Measurements from ENCODE around the gene ST7L. TPM values are rescaled to one million over a fixed set of nuclear protein-coding genes. Genes with fewer than 3 reads are reported as not detected.

ST7L gene
- 10.6 and 11.5 TPM in 2 replicates for polyA plus RNA-seq (2013)

GRCh38 chr1:112618721-112619517 lies at the start of gene ST7L:
ST7L (minus strand) TSS chr1:112619141; CDS start chr1:112619113, 28 bp downstream.
- peak within 1 kb of the TSS; percentile 89 for H3K27ac ChIP-seq (ENCODE audit: low read depth, low read length)
- DNase-seq = peak; percentile 60 to 72
- H2AK5ac ChIP-seq (ENCODE audit: low read length) = peak within 1 kb of the TSS; percentile 98
- peak within 1 kb of the TSS; percentile 98 for H3K4ac ChIP-seq (ENCODE audit: low read depth, low read length)
- H3K27me3 ChIP-seq (ENCODE audit: insufficient read depth, low read length) = no peaks in the 10 kb centered on the region
- H3K4me1 ChIP-seq (ENCODE audit: control insufficient read depth in 1 of 2, insufficient read depth in 2 of 2, low read length in 2 of 2) = peaks cover 0 to 2% of the 10 kb centered on the region in 2 experiments
- H3K4me2 ChIP-seq (ENCODE audit: low read length) = peak within 1 kb of the TSS; percentile 95
- peak within 1 kb of the TSS; percentile 99 for H3K9ac ChIP-seq (ENCODE audit: low read length)
- peak within 1 kb of the TSS; percentile 99 for H4K91ac ChIP-seq (ENCODE audit: low read depth, low read length)
- peak within 1 kb of the TSS; percentile 95 for H2BK5ac ChIP-seq (ENCODE audit: low read depth, low read length, poor library complexity)
- peak within 1 kb of the TSS; percentile 96 for H2BK120ac ChIP-seq (ENCODE audit: insufficient read depth, low read length, poor library complexity)
- no peaks in the 10 kb centered on the region for H3K9me3 ChIP-seq (ENCODE audit: insufficient read depth, low read depth, low read length)
- H3K4me3 ChIP-seq (ENCODE audit: low read depth, low read length) = peak within 1 kb of the TSS; percentile 99
- H2BK12ac ChIP-seq (ENCODE audit: low read length) = peak within 1 kb of the TSS; percentile 8
- peak within 1 kb of the TSS; percentile 85 for H2AFZ ChIP-seq (ENCODE audit: insufficient read depth, low read length, poor library complexity)
- H3K79me1 ChIP-seq (ENCODE audit: low read length) = peaks cover 15% of the 10 kb centered on the region
- H3K23ac ChIP-seq (ENCODE audit: low read length) = no peak within 1 kb of the TSS
- H4K8ac ChIP-seq (ENCODE audit: low read depth, low read length) = peak within 1 kb of the TSS; percentile 97
- H3K14ac ChIP-seq (ENCODE audit: low read length) = peak within 1 kb of the TSS; percentile 98
- H3K18ac ChIP-seq (ENCODE audit: low read length) = peak within 1 kb of the TSS; percentile 98
- peaks cover 5 to 7% of the 10 kb centered on the region in 2 experiments for H3K36me3 ChIP-seq (ENCODE audit: control insufficient read depth in 1 of 2, insufficient read depth in 2 of 2, low read length in 2 of 2)
- H3K79me2 ChIP-seq (ENCODE audit: control insufficient read depth, insufficient read depth, low read length, poor library complexity) = peaks cover 21% of the 10 kb centered on the region
- H4K12ac ChIP-seq (ENCODE audit: low read depth, low read length) = peak within 1 kb of the TSS; percentile 98
- WGBS (ENCODE audit: extremely low coverage, insufficient coverage, insufficient read length) = no CpG with 5 or more reads among the region's 48 CpGs

GRCh38 chr1:112666946-112667345 lies 48.0 kb upstream of the ST7L start:
- no peaks in the 10 kb centered on the region for H3K27me3 ChIP-seq (ENCODE audit: insufficient read depth, low read length)
- no peak overlapping the region for H2AK5ac ChIP-seq (ENCODE audit: low read length)
- no peak overlapping the region for H2BK120ac ChIP-seq (ENCODE audit: insufficient read depth, low read length, poor library complexity)
- no peak overlapping the region for H2BK5ac ChIP-seq (ENCODE audit: low read depth, low read length, poor library complexity)
- no peak overlapping the region for H2AFZ ChIP-seq (ENCODE audit: insufficient read depth, low read length, poor library complexity)
- H2BK12ac ChIP-seq (ENCODE audit: low read length) = no peak overlapping the region
- no peaks in the 10 kb centered on the region for H3K4me1 ChIP-seq (ENCODE audit: control insufficient read depth in 1 of 2, insufficient read depth in 2 of 2, low read length in 2 of 2)
- H3K18ac ChIP-seq (ENCODE audit: low read length) = no peak overlapping the region
- no peak overlapping the region for H3K23ac ChIP-seq (ENCODE audit: low read length)
- no peak overlapping the region for H3K4me3 ChIP-seq (ENCODE audit: low read depth, low read length)
- no peak overlapping the region for H3K27ac ChIP-seq (ENCODE audit: low read depth, low read length)
- H3K4ac ChIP-seq (ENCODE audit: low read depth, low read length) = no peak overlapping the region
- WGBS (ENCODE audit: extremely low coverage, insufficient coverage, insufficient read length) = no CpG with 5 or more reads among the region's 2 CpGs
- H3K36me3 ChIP-seq (ENCODE audit: control insufficient read depth in 1 of 2, insufficient read depth in 2 of 2, low read length in 2 of 2) = peaks cover 22 to 32% of the 10 kb centered on the region in 2 experiments
- no peak overlapping the region for H3K14ac ChIP-seq (ENCODE audit: low read length)
- H3K79me2 ChIP-seq (ENCODE audit: control insufficient read depth, insufficient read depth, low read length, poor library complexity) = no peaks in the 10 kb centered on the region
- H3K4me2 ChIP-seq (ENCODE audit: low read length) = no peak overlapping the region
- no peaks in the 10 kb centered on the region for H3K79me1 ChIP-seq (ENCODE audit: low read length)
- H3K9me3 ChIP-seq (ENCODE audit: insufficient read depth, low read depth, low read length) = no peaks in the 10 kb centered on the region
- no peak overlapping the region for H3K9ac ChIP-seq (ENCODE audit: low read length)
- DNase-seq = no peak
- no peak overlapping the region for H4K12ac ChIP-seq (ENCODE audit: low read depth, low read length)
- no peak overlapping the region for H4K91ac ChIP-seq (ENCODE audit: low read depth, low read length)
- no peak overlapping the region for H4K8ac ChIP-seq (ENCODE audit: low read depth, low read length)

- no peak overlapping the region for H3K9ac ChIP-seq (ENCODE audit: low read length)
- no CpG with 5 or more reads among the region's 3 CpGs for WGBS (ENCODE audit: extremely low coverage, insufficient coverage, insufficient read length)
- H4K91ac ChIP-seq (ENCODE audit: low read depth, low read length) = no peak overlapping the region
- no peak overlapping the region for H2AFZ ChIP-seq (ENCODE audit: insufficient read depth, low read length, poor library complexity)
- H3K9me3 ChIP-seq (ENCODE audit: insufficient read depth, low read depth, low read length) = no peaks in the 10 kb centered on the region
- H3K36me3 ChIP-seq (ENCODE audit: control insufficient read depth in 1 of 2, insufficient read depth in 2 of 2, low read length in 2 of 2) = peaks cover 25 to 38% of the 10 kb centered on the region in 2 experiments
- no peak overlapping the region for H3K27ac ChIP-seq (ENCODE audit: low read depth, low read length)
- H2BK5ac ChIP-seq (ENCODE audit: low read depth, low read length, poor library complexity) = no peak overlapping the region
- no peak overlapping the region for H2BK12ac ChIP-seq (ENCODE audit: low read length)
- peak; percentile 26 to 83 for DNase-seq
- no peak overlapping the region for H4K8ac ChIP-seq (ENCODE audit: low read depth, low read length)
- H2AK5ac ChIP-seq (ENCODE audit: low read length) = no peak overlapping the region
- no peaks in the 10 kb centered on the region for H3K79me1 ChIP-seq (ENCODE audit: low read length)
- H3K4me1 ChIP-seq (ENCODE audit: control insufficient read depth in 1 of 2, insufficient read depth in 2 of 2, low read length in 2 of 2) = no peaks in the 10 kb centered on the region
- H3K79me2 ChIP-seq (ENCODE audit: control insufficient read depth, insufficient read depth, low read length, poor library complexity) = no peaks in the 10 kb centered on the region
- no peak overlapping the region for H3K4me3 ChIP-seq (ENCODE audit: low read depth, low read length)
- no peak overlapping the region for H4K12ac ChIP-seq (ENCODE audit: low read depth, low read length)
- no peak overlapping the region for H3K23ac ChIP-seq (ENCODE audit: low read length)
- H3K18ac ChIP-seq (ENCODE audit: low read length) = no peak overlapping the region
- H3K4me2 ChIP-seq (ENCODE audit: low read length) = no peak overlapping the region
- H2BK120ac ChIP-seq (ENCODE audit: insufficient read depth, low read length, poor library complexity) = no peak overlapping the region
- no peak overlapping the region for H3K14ac ChIP-seq (ENCODE audit: low read length)
- H3K27me3 ChIP-seq (ENCODE audit: insufficient read depth, low read length) = no peaks in the 10 kb centered on the region
- no peak overlapping the region for H3K4ac ChIP-seq (ENCODE audit: low read depth, low read length)
Measured at GRCh38 chr1:112665857-112666256, 46.9 kb upstream of the ST7L start.

GRCh38 chr1:112651205-112651604 lies 32.3 kb upstream of the ST7L start:
- no peak overlapping the region for H4K91ac ChIP-seq (ENCODE audit: low read depth, low read length)
- no peak overlapping the region for H3K23ac ChIP-seq (ENCODE audit: low read length)
- no peak overlapping the region for H2BK12ac ChIP-seq (ENCODE audit: low read length)
- no peak overlapping the region for H3K14ac ChIP-seq (ENCODE audit: low read length)
- no peak overlapping the region for H2BK5ac ChIP-seq (ENCODE audit: low read depth, low read length, poor library complexity)
- no peaks in the 10 kb centered on the region for H3K27me3 ChIP-seq (ENCODE audit: insufficient read depth, low read length)
- no peak overlapping the region for H3K9ac ChIP-seq (ENCODE audit: low read length)
- H3K79me1 ChIP-seq (ENCODE audit: low read length) = no peaks in the 10 kb centered on the region
- H3K4me3 ChIP-seq (ENCODE audit: low read depth, low read length) = no peak overlapping the region
- no peak overlapping the region for H2AK5ac ChIP-seq (ENCODE audit: low read length)
- no peaks in the 10 kb centered on the region for H3K4me1 ChIP-seq (ENCODE audit: control insufficient read depth in 1 of 2, insufficient read depth in 2 of 2, low read length in 2 of 2)
- WGBS (ENCODE audit: extremely low coverage, insufficient coverage, insufficient read length) = no CpG with 5 or more reads among the region's 1 CpG
- no peak overlapping the region for H3K27ac ChIP-seq (ENCODE audit: low read depth, low read length)
- H3K4ac ChIP-seq (ENCODE audit: low read depth, low read length) = no peak overlapping the region
- no peaks in the 10 kb centered on the region for H3K9me3 ChIP-seq (ENCODE audit: insufficient read depth, low read depth, low read length)
- DNase-seq = no peak
- H4K12ac ChIP-seq (ENCODE audit: low read depth, low read length) = no peak overlapping the region
- H3K4me2 ChIP-seq (ENCODE audit: low read length) = no peak overlapping the region
- no peaks in the 10 kb centered on the region for H3K79me2 ChIP-seq (ENCODE audit: control insufficient read depth, insufficient read depth, low read length, poor library complexity)
- H2AFZ ChIP-seq (ENCODE audit: insufficient read depth, low read length, poor library complexity) = no peak overlapping the region
- no peak overlapping the region for H2BK120ac ChIP-seq (ENCODE audit: insufficient read depth, low read length, poor library complexity)
- H3K36me3 ChIP-seq (ENCODE audit: control insufficient read depth in 1 of 2, insufficient read depth in 2 of 2, low read length in 2 of 2) = peaks cover 17 to 21% of the 10 kb centered on the region in 2 experiments
- H4K8ac ChIP-seq (ENCODE audit: low read depth, low read length) = no peak overlapping the region
- H3K18ac ChIP-seq (ENCODE audit: low read length) = no peak overlapping the region
